Fibroblast of mammary gland (primary cell): ENCODE data around the gene BCAP31.
"Not testable (repeated sequence)": the region's sequence is repeated elsewhere in the genome, so short reads cannot be mapped to it uniquely, and the experiment has no call there.

Experiments used
- DNase-seq: peaks from one replicate; pipeline ENCODE4 v3.0.0-alpha.2; 2010; ENCODE audit warnings: low read depth
- H3K4me3 ChIP-seq: 2 replicates; pipeline ENCODE4 v1.5.1; 2011; ENCODE audit warnings: low read depth, mild to moderate bottlenecking, low read length, moderate library complexity; ENCODE audit not compliant: control insufficient read depth
- TF ChIP-seq, protein P1 (sequence below): conservative IDR thresholded peaks from 2 replicates; pipeline ENCODE4 v1.5.1; 2011; ENCODE audit warnings: low read depth, low read length, inconsistent platforms; ENCODE audit not compliant: control insufficient read depth, insufficient read depth

The BCAP31 gene

GRCh38 chrX:153732401-153732800 lies 8.2 kb upstream of the BCAP31 start:
- no peak for DNase-seq
- no peak overlapping the region for H3K4me3 ChIP-seq
- TF ChIP-seq, protein P1, sequence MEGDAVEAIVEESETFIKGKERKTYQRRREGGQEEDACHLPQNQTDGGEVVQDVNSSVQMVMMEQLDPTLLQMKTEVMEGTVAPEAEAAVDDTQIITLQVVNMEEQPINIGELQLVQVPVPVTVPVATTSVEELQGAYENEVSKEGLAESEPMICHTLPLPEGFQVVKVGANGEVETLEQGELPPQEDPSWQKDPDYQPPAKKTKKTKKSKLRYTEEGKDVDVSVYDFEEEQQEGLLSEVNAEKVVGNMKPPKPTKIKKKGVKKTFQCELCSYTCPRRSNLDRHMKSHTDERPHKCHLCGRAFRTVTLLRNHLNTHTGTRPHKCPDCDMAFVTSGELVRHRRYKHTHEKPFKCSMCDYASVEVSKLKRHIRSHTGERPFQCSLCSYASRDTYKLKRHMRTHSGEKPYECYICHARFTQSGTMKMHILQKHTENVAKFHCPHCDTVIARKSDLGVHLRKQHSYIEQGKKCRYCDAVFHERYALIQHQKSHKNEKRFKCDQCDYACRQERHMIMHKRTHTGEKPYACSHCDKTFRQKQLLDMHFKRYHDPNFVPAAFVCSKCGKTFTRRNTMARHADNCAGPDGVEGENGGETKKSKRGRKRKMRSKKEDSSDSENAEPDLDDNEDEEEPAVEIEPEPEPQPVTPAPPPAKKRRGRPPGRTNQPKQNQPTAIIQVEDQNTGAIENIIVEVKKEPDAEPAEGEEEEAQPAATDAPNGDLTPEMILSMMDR: no peak

DNA sequence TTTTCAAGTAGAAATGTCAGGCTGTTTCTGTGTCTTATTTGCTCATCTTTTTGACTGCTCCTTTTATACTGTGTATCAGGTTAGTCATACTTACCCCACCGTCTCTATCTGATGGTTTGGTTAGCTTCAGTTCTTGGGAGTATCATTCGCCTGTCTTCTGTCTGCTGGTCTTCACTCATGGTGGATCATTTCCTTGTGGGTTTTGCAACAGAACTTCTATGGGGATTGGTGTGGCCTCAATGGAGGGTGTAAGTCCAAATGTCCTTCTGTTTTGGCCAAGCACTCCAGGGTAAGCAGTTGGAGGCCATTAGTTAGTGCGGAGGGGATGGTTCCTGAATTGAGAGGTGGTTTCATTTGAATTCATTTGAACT lies 7.6 kb upstream of the BCAP31 start:
- TF ChIP-seq, protein P1: no peak
- DNase-seq: no peak
- H3K4me3 ChIP-seq: no peak overlapping the region

GRCh38 chrX:153731117-153731844 lies 7.1 kb upstream of the BCAP31 start:
- H3K4me3 ChIP-seq: no peak overlapping the region
- TF ChIP-seq, protein P1: no peak
- peak; percentile 27 for DNase-seq

- not testable (repeated sequence) for H3K4me3 ChIP-seq, DNase-seq
Measured at GRCh38 chrX:153730115-153730514, 5.9 kb upstream of the BCAP31 start.

- TF ChIP-seq, protein P1: no peak
- no peak overlapping the region for H3K4me3 ChIP-seq
- no peak for DNase-seq
Measured at GRCh38 chrX:153728951-153729631, 4.9 kb upstream of the BCAP31 start.

DNA sequence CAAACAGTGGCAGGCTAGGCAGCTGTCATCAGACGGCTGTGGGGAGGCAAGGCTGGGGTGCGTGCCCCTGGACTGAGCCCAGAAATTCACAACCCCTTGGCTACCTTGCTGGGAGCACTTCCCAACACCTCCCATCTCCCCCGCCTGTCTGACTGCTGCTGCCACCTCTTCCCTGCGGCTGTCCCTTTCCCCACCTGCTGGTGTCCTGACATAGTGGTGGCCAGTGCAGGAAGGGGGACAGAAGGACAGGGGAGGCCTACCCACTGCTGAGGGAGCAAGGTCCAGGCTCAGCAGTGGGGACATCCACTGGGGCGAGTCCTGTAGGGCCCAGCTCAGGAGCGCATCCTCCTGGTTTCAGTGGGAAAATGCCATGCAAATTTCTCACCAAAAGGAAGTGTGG lies 3.9 kb upstream of the BCAP31 start:
- TF ChIP-seq, protein P1: no peak
- no peak for DNase-seq
- no peak overlapping the region for H3K4me3 ChIP-seq

GRCh38 chrX:153727123-153727931 lies 3.1 kb upstream of the BCAP31 start:
- TF ChIP-seq, protein P1: no peak
- no peak for DNase-seq
- H3K4me3 ChIP-seq: no peak overlapping the region
